ENCODE data around the gene NISCH. TPM values are rescaled to one million over a fixed set of nuclear protein-coding genes. Genes with fewer than 3 reads are reported as not detected.

Gene NISCH
- total and polyA plus RNA-seq, 2 experiments from 2014 or later: 18.4 to 76.4 TPM

DNA sequence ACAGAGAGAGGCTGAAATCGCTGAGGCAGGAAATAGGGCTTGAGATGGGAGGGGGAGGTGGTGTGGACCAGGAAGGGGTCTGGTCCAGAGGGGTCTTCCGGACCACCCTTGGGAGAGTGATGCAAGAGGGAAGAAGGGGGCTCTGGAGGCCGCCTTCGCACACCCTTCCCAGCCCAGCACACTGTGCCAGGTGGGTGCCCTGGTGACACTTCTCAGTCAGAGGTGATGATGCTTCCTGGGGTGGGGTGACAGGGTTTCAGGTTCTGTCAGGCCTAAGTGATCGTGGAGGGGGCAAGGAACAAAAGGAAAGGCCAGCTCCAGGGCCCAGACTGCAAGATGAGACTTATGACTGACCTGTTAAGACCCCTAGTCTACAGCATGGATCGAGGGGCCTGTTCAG, 23.2 kb upstream of the NISCH start:
- Histone ChIP-seq H3K4me1 (ENCODE audit: insufficient read depth) (no peaks in the 10 kb centered on the region), H3F3A (replicated peaks; ENCODE audit: low read depth) (no peaks in the 10 kb centered on the region), H3K79me2 (replicated peaks; ENCODE audit: insufficient read depth) (no peaks in the 10 kb centered on the region), H3K9me2 (ENCODE audit: insufficient read depth) (no peaks in the 10 kb centered on the region), H3K36me3 (ENCODE audit: insufficient read depth) (no peaks in the 10 kb centered on the region), H3K4me2 (no peak overlapping the region), H2AFZ (no peak overlapping the region), H3K27ac (ENCODE audit: low read depth) (no peak overlapping the region), H3K27me3 (ENCODE audit: insufficient read depth) (no peaks in the 10 kb centered on the region), H3K4me3 (no peak overlapping the region), H4K20me1 (replicated peaks; ENCODE audit: insufficient read depth) (no peaks in the 10 kb centered on the region)
- H3K36me3 Mint-ChIP-seq (ENCODE audit: low read depth): no peaks in the 10 kb centered on the region
- no peaks in the 10 kb centered on the region for H3K9me3 Mint-ChIP-seq
- H3K27me3 Mint-ChIP-seq (ENCODE audit: insufficient read depth, low read depth, poor library complexity): peaks cover 7% of the 10 kb centered on the region
- DNase-seq (ENCODE audit: low spot score) (no peak), ATAC-seq (no peak)
- no peak overlapping the region; the same call in 1 of the 2 replicates for H3K27ac Mint-ChIP-seq
- TF ChIP-seq POLR2AphosphoS5 (IDR thresholded peaks at IDR 0.05; ENCODE audit: low read depth) (no peak), NANOG (IDR thresholded peaks at IDR 0.05; ENCODE audit: borderline replicate concordance) (no peak), STAT1 (IDR thresholded peaks at IDR 0.05; ENCODE audit: unreplicated experiment) (no peak), ZNF114 (CRISPR knock-in tag; IDR thresholded peaks at IDR 0.05) (no peak), CREB1 (CRISPR knock-in tag; IDR thresholded peaks at IDR 0.05; ENCODE audit: low read depth) (no peak), EZH2phosphoT487 (IDR thresholded peaks at IDR 0.05; ENCODE audit: unreplicated experiment) (no peak), EZH2 (IDR thresholded peaks at IDR 0.05; ENCODE audit: low read depth, unreplicated experiment) (no peak), ZNF331 (CRISPR knock-in tag; IDR thresholded peaks at IDR 0.05; ENCODE audit: low read depth) (no peak), JUNB (IDR thresholded peaks at IDR 0.05; ENCODE audit: unreplicated experiment) (no peak)
- TF ChIP-seq, protein P1, sequence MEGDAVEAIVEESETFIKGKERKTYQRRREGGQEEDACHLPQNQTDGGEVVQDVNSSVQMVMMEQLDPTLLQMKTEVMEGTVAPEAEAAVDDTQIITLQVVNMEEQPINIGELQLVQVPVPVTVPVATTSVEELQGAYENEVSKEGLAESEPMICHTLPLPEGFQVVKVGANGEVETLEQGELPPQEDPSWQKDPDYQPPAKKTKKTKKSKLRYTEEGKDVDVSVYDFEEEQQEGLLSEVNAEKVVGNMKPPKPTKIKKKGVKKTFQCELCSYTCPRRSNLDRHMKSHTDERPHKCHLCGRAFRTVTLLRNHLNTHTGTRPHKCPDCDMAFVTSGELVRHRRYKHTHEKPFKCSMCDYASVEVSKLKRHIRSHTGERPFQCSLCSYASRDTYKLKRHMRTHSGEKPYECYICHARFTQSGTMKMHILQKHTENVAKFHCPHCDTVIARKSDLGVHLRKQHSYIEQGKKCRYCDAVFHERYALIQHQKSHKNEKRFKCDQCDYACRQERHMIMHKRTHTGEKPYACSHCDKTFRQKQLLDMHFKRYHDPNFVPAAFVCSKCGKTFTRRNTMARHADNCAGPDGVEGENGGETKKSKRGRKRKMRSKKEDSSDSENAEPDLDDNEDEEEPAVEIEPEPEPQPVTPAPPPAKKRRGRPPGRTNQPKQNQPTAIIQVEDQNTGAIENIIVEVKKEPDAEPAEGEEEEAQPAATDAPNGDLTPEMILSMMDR (conservative IDR thresholded peaks at IDR 0.05; ENCODE audit: low read depth in 2 of 2): no peak
- TF ChIP-seq, protein P2, sequence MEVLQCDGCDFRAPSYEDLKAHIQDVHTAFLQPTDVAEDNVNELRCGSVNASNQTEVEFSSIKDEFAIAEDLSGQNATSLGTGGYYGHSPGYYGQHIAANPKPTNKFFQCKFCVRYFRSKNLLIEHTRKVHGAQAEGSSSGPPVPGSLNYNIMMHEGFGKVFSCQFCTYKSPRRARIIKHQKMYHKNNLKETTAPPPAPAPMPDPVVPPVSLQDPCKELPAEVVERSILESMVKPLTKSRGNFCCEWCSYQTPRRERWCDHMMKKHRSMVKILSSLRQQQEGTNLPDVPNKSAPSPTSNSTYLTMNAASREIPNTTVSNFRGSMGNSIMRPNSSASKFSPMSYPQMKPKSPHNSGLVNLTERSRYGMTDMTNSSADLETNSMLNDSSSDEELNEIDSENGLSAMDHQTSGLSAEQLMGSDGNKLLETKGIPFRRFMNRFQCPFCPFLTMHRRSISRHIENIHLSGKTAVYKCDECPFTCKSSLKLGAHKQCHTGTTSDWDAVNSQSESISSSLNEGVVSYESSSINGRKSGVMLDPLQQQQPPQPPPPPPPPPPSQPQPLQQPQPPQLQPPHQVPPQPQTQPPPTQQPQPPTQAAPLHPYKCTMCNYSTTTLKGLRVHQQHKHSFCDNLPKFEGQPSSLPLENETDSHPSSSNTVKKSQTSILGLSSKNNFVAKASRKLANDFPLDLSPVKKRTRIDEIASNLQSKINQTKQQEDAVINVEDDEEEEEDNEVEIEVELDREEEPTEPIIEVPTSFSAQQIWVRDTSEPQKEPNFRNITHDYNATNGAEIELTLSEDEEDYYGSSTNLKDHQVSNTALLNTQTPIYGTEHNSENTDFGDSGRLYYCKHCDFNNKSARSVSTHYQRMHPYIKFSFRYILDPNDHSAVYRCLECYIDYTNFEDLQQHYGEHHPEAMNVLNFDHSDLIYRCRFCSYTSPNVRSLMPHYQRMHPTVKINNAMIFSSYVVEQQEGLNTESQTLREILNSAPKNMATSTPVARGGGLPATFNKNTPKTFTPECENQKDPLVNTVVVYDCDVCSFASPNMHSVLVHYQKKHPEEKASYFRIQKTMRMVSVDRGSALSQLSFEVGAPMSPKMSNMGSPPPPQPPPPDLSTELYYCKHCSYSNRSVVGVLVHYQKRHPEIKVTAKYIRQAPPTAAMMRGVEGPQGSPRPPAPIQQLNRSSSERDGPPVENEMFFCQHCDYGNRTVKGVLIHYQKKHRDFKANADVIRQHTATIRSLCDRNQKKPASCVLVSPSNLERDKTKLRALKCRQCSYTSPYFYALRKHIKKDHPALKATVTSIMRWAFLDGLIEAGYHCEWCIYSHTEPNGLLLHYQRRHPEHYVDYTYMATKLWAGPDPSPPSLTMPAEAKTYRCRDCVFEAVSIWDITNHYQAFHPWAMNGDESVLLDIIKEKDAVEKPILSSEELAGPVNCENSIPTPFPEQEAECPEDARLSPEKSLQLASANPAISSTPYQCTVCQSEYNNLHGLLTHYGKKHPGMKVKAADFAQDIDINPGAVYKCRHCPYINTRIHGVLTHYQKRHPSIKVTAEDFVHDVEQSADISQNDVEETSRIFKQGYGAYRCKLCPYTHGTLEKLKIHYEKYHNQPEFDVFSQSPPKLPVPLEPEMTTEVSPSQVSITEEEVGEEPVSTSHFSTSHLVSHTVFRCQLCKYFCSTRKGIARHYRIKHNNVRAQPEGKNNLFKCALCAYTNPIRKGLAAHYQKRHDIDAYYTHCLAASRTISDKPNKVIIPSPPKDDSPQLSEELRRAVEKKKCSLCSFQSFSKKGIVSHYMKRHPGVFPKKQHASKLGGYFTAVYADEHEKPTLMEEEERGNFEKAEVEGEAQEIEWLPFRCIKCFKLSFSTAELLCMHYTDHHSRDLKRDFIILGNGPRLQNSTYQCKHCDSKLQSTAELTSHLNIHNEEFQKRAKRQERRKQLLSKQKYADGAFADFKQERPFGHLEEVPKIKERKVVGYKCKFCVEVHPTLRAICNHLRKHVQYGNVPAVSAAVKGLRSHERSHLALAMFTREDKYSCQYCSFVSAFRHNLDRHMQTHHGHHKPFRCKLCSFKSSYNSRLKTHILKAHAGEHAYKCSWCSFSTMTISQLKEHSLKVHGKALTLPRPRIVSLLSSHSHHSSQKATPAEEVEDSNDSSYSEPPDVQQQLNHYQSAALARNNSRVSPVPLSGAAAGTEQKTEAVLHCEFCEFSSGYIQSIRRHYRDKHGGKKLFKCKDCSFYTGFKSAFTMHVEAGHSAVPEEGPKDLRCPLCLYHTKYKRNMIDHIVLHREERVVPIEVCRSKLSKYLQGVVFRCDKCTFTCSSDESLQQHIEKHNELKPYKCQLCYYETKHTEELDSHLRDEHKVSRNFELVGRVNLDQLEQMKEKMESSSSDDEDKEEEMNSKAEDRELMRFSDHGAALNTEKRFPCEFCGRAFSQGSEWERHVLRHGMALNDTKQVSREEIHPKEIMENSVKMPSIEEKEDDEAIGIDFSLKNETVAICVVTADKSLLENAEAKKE (CRISPR knock-in tag; IDR thresholded peaks at IDR 0.05): no peak
- TF ChIP-seq, protein P3, sequence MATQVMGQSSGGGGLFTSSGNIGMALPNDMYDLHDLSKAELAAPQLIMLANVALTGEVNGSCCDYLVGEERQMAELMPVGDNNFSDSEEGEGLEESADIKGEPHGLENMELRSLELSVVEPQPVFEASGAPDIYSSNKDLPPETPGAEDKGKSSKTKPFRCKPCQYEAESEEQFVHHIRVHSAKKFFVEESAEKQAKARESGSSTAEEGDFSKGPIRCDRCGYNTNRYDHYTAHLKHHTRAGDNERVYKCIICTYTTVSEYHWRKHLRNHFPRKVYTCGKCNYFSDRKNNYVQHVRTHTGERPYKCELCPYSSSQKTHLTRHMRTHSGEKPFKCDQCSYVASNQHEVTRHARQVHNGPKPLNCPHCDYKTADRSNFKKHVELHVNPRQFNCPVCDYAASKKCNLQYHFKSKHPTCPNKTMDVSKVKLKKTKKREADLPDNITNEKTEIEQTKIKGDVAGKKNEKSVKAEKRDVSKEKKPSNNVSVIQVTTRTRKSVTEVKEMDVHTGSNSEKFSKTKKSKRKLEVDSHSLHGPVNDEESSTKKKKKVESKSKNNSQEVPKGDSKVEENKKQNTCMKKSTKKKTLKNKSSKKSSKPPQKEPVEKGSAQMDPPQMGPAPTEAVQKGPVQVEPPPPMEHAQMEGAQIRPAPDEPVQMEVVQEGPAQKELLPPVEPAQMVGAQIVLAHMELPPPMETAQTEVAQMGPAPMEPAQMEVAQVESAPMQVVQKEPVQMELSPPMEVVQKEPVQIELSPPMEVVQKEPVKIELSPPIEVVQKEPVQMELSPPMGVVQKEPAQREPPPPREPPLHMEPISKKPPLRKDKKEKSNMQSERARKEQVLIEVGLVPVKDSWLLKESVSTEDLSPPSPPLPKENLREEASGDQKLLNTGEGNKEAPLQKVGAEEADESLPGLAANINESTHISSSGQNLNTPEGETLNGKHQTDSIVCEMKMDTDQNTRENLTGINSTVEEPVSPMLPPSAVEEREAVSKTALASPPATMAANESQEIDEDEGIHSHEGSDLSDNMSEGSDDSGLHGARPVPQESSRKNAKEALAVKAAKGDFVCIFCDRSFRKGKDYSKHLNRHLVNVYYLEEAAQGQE (IDR thresholded peaks at IDR 0.05; ENCODE audit: unreplicated experiment): no peak
- TF ChIP-seq, protein P4, sequence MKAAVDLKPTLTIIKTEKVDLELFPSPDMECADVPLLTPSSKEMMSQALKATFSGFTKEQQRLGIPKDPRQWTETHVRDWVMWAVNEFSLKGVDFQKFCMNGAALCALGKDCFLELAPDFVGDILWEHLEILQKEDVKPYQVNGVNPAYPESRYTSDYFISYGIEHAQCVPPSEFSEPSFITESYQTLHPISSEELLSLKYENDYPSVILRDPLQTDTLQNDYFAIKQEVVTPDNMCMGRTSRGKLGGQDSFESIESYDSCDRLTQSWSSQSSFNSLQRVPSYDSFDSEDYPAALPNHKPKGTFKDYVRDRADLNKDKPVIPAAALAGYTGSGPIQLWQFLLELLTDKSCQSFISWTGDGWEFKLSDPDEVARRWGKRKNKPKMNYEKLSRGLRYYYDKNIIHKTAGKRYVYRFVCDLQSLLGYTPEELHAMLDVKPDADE (IDR thresholded peaks at IDR 0.05): no peak
- no peak overlapping the region for H3K4me3 Mint-ChIP-seq
- peaks cover 11% of the 10 kb centered on the region for H3K4me1 Mint-ChIP-seq

Data from GM23338 (cell line).